Measurements from ENCODE around the gene NIPBL. TPM values are rescaled to one million over a fixed set of nuclear protein-coding genes. Genes with fewer than 3 reads are reported as not detected.

Gene NIPBL
- total and polyA plus RNA-seq, 2 of the 8 experiments (the other 6 are each of a cell fraction or from before 2014, with no cell fraction given), result 21.1 to 53.5 TPM

DNA sequence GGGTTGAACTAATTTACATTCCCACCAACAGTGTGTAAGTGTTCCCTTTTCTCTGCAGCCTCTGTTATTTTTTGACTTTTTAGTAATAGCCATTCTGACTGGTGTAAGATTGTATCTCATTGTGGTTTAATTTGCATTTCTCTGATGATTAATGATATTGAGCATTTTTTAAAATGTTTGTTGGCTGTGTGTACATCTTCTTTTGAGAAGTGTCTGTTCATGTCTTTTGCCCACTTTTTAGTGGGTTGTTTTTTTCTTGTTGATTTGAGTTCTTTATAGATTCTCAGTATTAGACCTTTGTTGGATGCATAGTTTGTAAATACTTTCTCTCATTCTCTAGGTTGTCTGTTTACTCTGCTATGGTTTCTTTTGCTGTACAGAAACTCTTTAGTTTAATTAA, 101.6 kb downstream of the NIPBL start:
- H3K9ac ChIP-seq (replicated peaks in 1 of 4; ENCODE audit: extremely low read depth in 1 of 4, low read depth in 3 of 4, low read length in 3 of 4), result no peak overlapping the region
- no peak overlapping the region for H2BK120ac ChIP-seq (replicated peaks; ENCODE audit: low read depth, low read length)
- CTCF ChIA-PET (ENCODE audit: partially characterized antibody), result no interaction called here
- FAIRE-seq (no peak), DNase-seq (ENCODE audit: low read depth in 1 of 2, low spot score in 2 of 2) (no peak)
- TF ChIP-seq NANOG (IDR thresholded peaks at IDR 0.05; ENCODE audit: insufficient read depth, low read depth, low read length, poor library complexity, severe bottlenecking) (no peak), BACH1 (IDR thresholded peaks at IDR 0.05; ENCODE audit: low read length) (no peak), NRF1 (IDR thresholded peaks at IDR 0.05; ENCODE audit: low read depth, low read length) (no peak), FOSL1 (IDR thresholded peaks at IDR 0.05; ENCODE audit: insufficient read depth, low read depth, low read length) (no peak), GABPA (IDR thresholded peaks at IDR 0.05; ENCODE audit: borderline replicate concordance, insufficient read depth, low read length) (no peak), SP4 (IDR thresholded peaks at IDR 0.05; ENCODE audit: low read length) (no peak), RBBP5 (IDR thresholded peaks at IDR 0.05; ENCODE audit: borderline replicate concordance, low read depth, low read length) (no peak), TEAD4 (IDR thresholded peaks at IDR 0.05; ENCODE audit: low read depth, low read length) (no peak)
- TF ChIP-seq, protein P1, sequence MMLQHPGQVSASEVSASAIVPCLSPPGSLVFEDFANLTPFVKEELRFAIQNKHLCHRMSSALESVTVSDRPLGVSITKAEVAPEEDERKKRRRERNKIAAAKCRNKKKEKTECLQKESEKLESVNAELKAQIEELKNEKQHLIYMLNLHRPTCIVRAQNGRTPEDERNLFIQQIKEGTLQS (IDR thresholded peaks at IDR 0.05; ENCODE audit: insufficient read depth, low read depth, low read length), result no peak
- H4K8ac ChIP-seq (ENCODE audit: extremely low read depth, insufficient read depth, low read length), result no peak overlapping the region
- H2BK5ac ChIP-seq (ENCODE audit: low read depth, low read length), result no peak overlapping the region
- H3K27me3 ChIP-seq (replicated peaks in 1 of 4; ENCODE audit: control insufficient read depth in 3 of 4, extremely low read depth in 1 of 4, insufficient read depth in 3 of 4, low read length in 3 of 4), result no peaks in the 10 kb centered on the region
- no peaks in the 10 kb centered on the region for H3K4me1 ChIP-seq (replicated peaks in 1 of 4; ENCODE audit: control insufficient read depth in 3 of 4, insufficient read depth in 4 of 4, low read length in 3 of 4)
- no peaks in the 10 kb centered on the region for H3K9me3 ChIP-seq (ENCODE audit: insufficient read depth in 2 of 2, low read depth in 1 of 2, low read length in 1 of 2)
- H3K27ac ChIP-seq (ENCODE audit: low read depth, low read length), result no peak overlapping the region
- H3K79me2 ChIP-seq (ENCODE audit: control insufficient read depth in 1 of 2, insufficient read depth in 2 of 2, low read length in 2 of 2), result peaks cover 0 to 35% of the 10 kb centered on the region in 2 experiments; a peak in 2 of 4 replicates
- H2AFZ ChIP-seq (ENCODE audit: low read length), result no peak overlapping the region
- no peak overlapping the region for H3K4me3 ChIP-seq (ENCODE audit: extremely low read depth in 1 of 4, insufficient read depth in 2 of 4, low read depth in 3 of 4, low read length in 4 of 4)
- H2AK5ac ChIP-seq (ENCODE audit: low read depth, low read length), result no peak overlapping the region
- H3K14ac ChIP-seq (ENCODE audit: insufficient read length), result no peak overlapping the region
- H2BK20ac ChIP-seq (ENCODE audit: low read length), result no peak overlapping the region
- no peak overlapping the region for H4K5ac ChIP-seq (ENCODE audit: insufficient read length, low read depth, low read length)
- no peak overlapping the region for H4K91ac ChIP-seq (replicated peaks; ENCODE audit: insufficient read length, low read length)
- H3K79me1 ChIP-seq (ENCODE audit: low read depth, low read length), result no peaks in the 10 kb centered on the region
- no peaks in the 10 kb centered on the region for H3K23me2 ChIP-seq (ENCODE audit: low read depth, low read length)
- H2BK12ac ChIP-seq (ENCODE audit: low read depth, low read length), result no peak overlapping the region
- H3K4ac ChIP-seq (replicated peaks; ENCODE audit: insufficient read length, low read depth, low read length), result no peak overlapping the region
- H3K4me2 ChIP-seq (ENCODE audit: insufficient read depth in 1 of 2, low read depth in 2 of 2, low read length in 2 of 2), result no peak overlapping the region
- POLR2A ChIA-PET (ENCODE audit: partially characterized antibody), result no interaction called here
- peaks cover 0 to 1% of the 10 kb centered on the region in 2 experiments for H4K20me1 ChIP-seq (replicated peaks in 1 of 2; ENCODE audit: control insufficient read depth in 1 of 2, insufficient read depth in 2 of 2, low read length in 2 of 2)
- no peak overlapping the region for H3K56ac ChIP-seq (replicated peaks; ENCODE audit: insufficient read length, low read depth, low read length)
- no peak overlapping the region for H3K18ac ChIP-seq (ENCODE audit: extremely low read depth, low read length)
- no peak overlapping the region for H3K23ac ChIP-seq (ENCODE audit: insufficient read length)
- no peak overlapping the region for H2BK15ac ChIP-seq (ENCODE audit: low read length)
- peaks cover 5 to 24% (median 8%) of the 10 kb centered on the region in 4 experiments; a peak in 6 of 8 replicates for H3K36me3 ChIP-seq (ENCODE audit: control insufficient read depth in 2 of 4, insufficient read depth in 4 of 4, low read length in 3 of 4)

Measured in H1 (cell line).